Measurements from ENCODE around the gene DDX25.

- TF ChIP-seq CTCF (IDR thresholded peaks at IDR 0.05 in 4 of 5, conservative IDR thresholded peaks at IDR 0.05 in 1 of 5) (no peak), POLR2A (IDR thresholded peaks at IDR 0.05) (no peak)
Observed at GRCh38 chr11:125902277-125902926, 1.9 kb upstream of the DDX25 start.
